NCI-H2171 treated with DMSO at 0.1 percent for 48 hours (cell line): ENCODE measurements around the gene FAM174B.

Experiments used
- DNase-seq: peaks from one replicate; lab custom pipeline; 2025; lab: John Stamatoyannopoulos, UW

Gene FAM174B

GRCh38 chr15:92638709-92639365 is 16.7 kb downstream of the FAM174B start:
- no peak for DNase-seq

GRCh38 chr15:92638291-92638708 is 17.3 kb downstream of the FAM174B start:
- peak; percentile 80 for DNase-seq

- DNase-seq: no peak
Observed at GRCh38 chr15:92637626-92638025, 17.9 kb downstream of the FAM174B start.

GRCh38 chr15:92636908-92637481 is 18.6 kb downstream of the FAM174B start:
- DNase-seq: no peak

- DNase-seq: no peak
Observed at GRCh38 chr15:92636401-92636907, 19.1 kb downstream of the FAM174B start.

- peak; percentile 17 for DNase-seq
Observed at GRCh38 chr15:92634671-92635201, 20.8 kb downstream of the FAM174B start.

- DNase-seq: no peak
Observed at GRCh38 chr15:92634060-92634459, 21.5 kb downstream of the FAM174B start.

- no peak for DNase-seq
Observed at GRCh38 chr15:92633418-92633817, 22.2 kb downstream of the FAM174B start.

GRCh38 chr15:92633001-92633400 is 22.6 kb downstream of the FAM174B start:
- no peak for DNase-seq

- DNase-seq: no peak
Observed at GRCh38 chr15:92631721-92632120, 23.9 kb downstream of the FAM174B start.

GRCh38 chr15:92629975-92630626 is 25.5 kb downstream of the FAM174B start:
- DNase-seq: peak; percentile 93

GRCh38 chr15:92629276-92629974 is 26.1 kb downstream of the FAM174B start:
- no peak for DNase-seq

GRCh38 chr15:92627014-92627413 is 28.6 kb downstream of the FAM174B start:
- no peak for DNase-seq

GRCh38 chr15:92625251-92625980 is 30.2 kb downstream of the FAM174B start:
- no peak for DNase-seq

- peak; percentile 84 for DNase-seq
Observed at GRCh38 chr15:92624401-92624991, 31.1 kb downstream of the FAM174B start.

GRCh38 chr15:92623435-92623834 is 32.1 kb downstream of the FAM174B start:
- DNase-seq: peak; percentile 59

GRCh38 chr15:92621972-92622533 is 33.5 kb downstream of the FAM174B start:
- DNase-seq: no peak

GRCh38 chr15:92620991-92621390 is 34.6 kb downstream of the FAM174B start:
- no peak for DNase-seq

- no peak for DNase-seq
Observed at GRCh38 chr15:92619145-92620101, 36.2 kb downstream of the FAM174B start.
